Osteocyte (in vitro differentiated cells): ENCODE results near the gene TINCR. TPM values are rescaled to one million over a fixed set of nuclear protein-coding genes. Genes with fewer than 3 reads are reported as not detected.

Experiments used
- DNase-seq: peaks from one replicate; pipeline ENCODE4 v3.0.0; 2021; ENCODE audit warnings: mixed read lengths; ENCODE audit not compliant: unreplicated experiment; ENCODE audit errors: extremely low spot score
- H3K27ac Mint-ChIP-seq: one replicate; pipeline ENCODE4 v1.8.0; 2021; ENCODE audit warnings: mild to moderate bottlenecking, mixed read lengths; ENCODE audit not compliant: unreplicated experiment
- H3K27me3 Mint-ChIP-seq: one replicate; pipeline ENCODE4 v1.8.0; 2021; ENCODE audit warnings: mixed read lengths; ENCODE audit not compliant: unreplicated experiment
- H3K36me3 Mint-ChIP-seq: one replicate; pipeline ENCODE4 v1.8.0; 2021; ENCODE audit warnings: mixed read lengths; ENCODE audit not compliant: unreplicated experiment
- H3K4me1 Mint-ChIP-seq: one replicate; pipeline ENCODE4 v1.8.0; 2021; ENCODE audit warnings: mixed read lengths; ENCODE audit not compliant: unreplicated experiment
- H3K4me3 Mint-ChIP-seq: one replicate; pipeline ENCODE4 v1.8.0; 2021; ENCODE audit warnings: mild to moderate bottlenecking, moderate library complexity, mixed read lengths; ENCODE audit not compliant: unreplicated experiment
- H3K9me3 Mint-ChIP-seq: one replicate; pipeline ENCODE4 v1.8.0; 2021; ENCODE audit warnings: mixed read lengths; ENCODE audit not compliant: unreplicated experiment
- CTCF ChIP-seq: fragments of 200-600 bp; sonication (generic); IDR thresholded peaks from 2 replicates; pipeline ENCODE4 v1.5.0; 2021; ENCODE audit warnings: antibody characterized with exemption, mild to moderate bottlenecking, moderate library complexity
- total RNA-seq: library from RNA; stranded (reverse); gene quantifications from 2 replicates; pipeline ENCODE4 v1.2.1, GENCODE V29; 2021

TINCR gene
- total RNA-seq, 1 donor from 2014 or later = 13.5 TPM

GRCh38 chr19:5522106-5522505, 45.6 kb downstream of the TINCR start:
- Mint-ChIP-seq H3K27ac (no peak overlapping the region), H3K4me3 (no peak overlapping the region), H3K9me3 (peaks cover 4% of the 10 kb centered on the region), H3K4me1 (no peaks in the 10 kb centered on the region), H3K36me3 (no peaks in the 10 kb centered on the region), H3K27me3 (peaks cover 14% of the 10 kb centered on the region)
- TF ChIP-seq CTCF = no peak
- DNase-seq = no peak

GRCh38 chr19:5520501-5520900, 47.3 kb downstream of the TINCR start:
- no peak overlapping the region for H3K27ac Mint-ChIP-seq
- H3K4me1 Mint-ChIP-seq = no peaks in the 10 kb centered on the region
- DNase-seq = no peak
- no peak overlapping the region for H3K4me3 Mint-ChIP-seq
- H3K9me3 Mint-ChIP-seq = peaks cover 16% of the 10 kb centered on the region
- no peak for TF ChIP-seq CTCF
- H3K36me3 Mint-ChIP-seq = no peaks in the 10 kb centered on the region
- peaks cover 12% of the 10 kb centered on the region for H3K27me3 Mint-ChIP-seq

GRCh38 chr19:5519076-5519475, 48.7 kb downstream of the TINCR start:
- no peak overlapping the region for H3K27ac Mint-ChIP-seq
- peaks cover 17% of the 10 kb centered on the region for H3K9me3 Mint-ChIP-seq
- H3K36me3 Mint-ChIP-seq = no peaks in the 10 kb centered on the region
- DNase-seq = no peak
- H3K4me1 Mint-ChIP-seq = no peaks in the 10 kb centered on the region
- TF ChIP-seq CTCF = no peak
- peaks cover 12% of the 10 kb centered on the region for H3K27me3 Mint-ChIP-seq
- no peak overlapping the region for H3K4me3 Mint-ChIP-seq

- Mint-ChIP-seq H3K27me3 (peaks cover 3% of the 10 kb centered on the region), H3K4me3 (no peak overlapping the region), H3K9me3 (peaks cover 17% of the 10 kb centered on the region), H3K36me3 (no peaks in the 10 kb centered on the region), H3K4me1 (no peaks in the 10 kb centered on the region), H3K27ac (no peak overlapping the region)
- TF ChIP-seq CTCF = no peak
- no peak for DNase-seq
Observed at GRCh38 chr19:5515737-5516136, 52.0 kb downstream of the TINCR start.

GRCh38 chr19:5514001-5514400, 53.8 kb downstream of the TINCR start:
- Mint-ChIP-seq H3K36me3 (no peaks in the 10 kb centered on the region), H3K4me1 (no peaks in the 10 kb centered on the region), H3K9me3 (peaks cover 13% of the 10 kb centered on the region), H3K27ac (no peak overlapping the region), H3K4me3 (no peak overlapping the region), H3K27me3 (no peaks in the 10 kb centered on the region)
- TF ChIP-seq CTCF = no peak
- no peak for DNase-seq
